Activated CD4-positive, alpha-beta T cell treated with anti-CD3 and anti-CD28 coated beads, Interleukin-2, amount 50 U/mL, for 1 hour (primary cell): ENCODE measurements around the gene GRHL1.

ENCODE experiments used
- DNase-seq: peaks from one replicate; pipeline ENCODE4 v3.0.0-alpha.2; 2020

Gene GRHL1

GRCh38 chr2:9974343-9974742, 22.9 kb downstream of the GRHL1 start:
- DNase-seq = no peak

- DNase-seq = no peak
Measured at GRCh38 chr2:9975328-9975727, 23.8 kb downstream of the GRHL1 start.

GRCh38 chr2:9975805-9976447, 24.4 kb downstream of the GRHL1 start:
- DNase-seq = no peak

- no peak for DNase-seq
Measured at GRCh38 chr2:9979977-9980376, 28.5 kb downstream of the GRHL1 start.

GRCh38 chr2:9980520-9980919, 29.0 kb downstream of the GRHL1 start:
- no peak for DNase-seq

- no peak for DNase-seq
Measured at GRCh38 chr2:9981655-9982054, 30.2 kb downstream of the GRHL1 start.

GRCh38 chr2:9982248-9982647, 30.8 kb downstream of the GRHL1 start:
- no peak for DNase-seq

GRCh38 chr2:9982891-9983290, 31.4 kb downstream of the GRHL1 start:
- no peak for DNase-seq

GRCh38 chr2:9983401-9984216, 32.1 kb downstream of the GRHL1 start:
- no peak for DNase-seq

GRCh38 chr2:9984217-9984739, 32.8 kb downstream of the GRHL1 start:
- no peak for DNase-seq

- DNase-seq = no peak
Measured at GRCh38 chr2:9984871-9985480, 33.5 kb downstream of the GRHL1 start.

GRCh38 chr2:9985531-9986328, 34.2 kb downstream of the GRHL1 start:
- DNase-seq = no peak

- DNase-seq = no peak
Measured at GRCh38 chr2:9988320-9988719, 36.8 kb downstream of the GRHL1 start.

- no peak for DNase-seq
Measured at GRCh38 chr2:9990736-9991135, 39.2 kb downstream of the GRHL1 start.

- no peak for DNase-seq
Measured at GRCh38 chr2:9991221-9991620, 39.7 kb downstream of the GRHL1 start.

GRCh38 chr2:9991829-9992273, 40.4 kb downstream of the GRHL1 start:
- DNase-seq = no peak

GRCh38 chr2:9992427-9993187, 41.1 kb downstream of the GRHL1 start:
- DNase-seq = no peak

- no peak for DNase-seq
Measured at GRCh38 chr2:9993488-9994165, 42.1 kb downstream of the GRHL1 start.

GRCh38 chr2:9994462-9994861, 43.0 kb downstream of the GRHL1 start:
- no peak for DNase-seq

GRCh38 chr2:9995059-9995458, 43.6 kb downstream of the GRHL1 start:
- DNase-seq = no peak

GRCh38 chr2:9996321-9996720, 44.8 kb downstream of the GRHL1 start:
- no peak for DNase-seq

- DNase-seq = no peak
Measured at GRCh38 chr2:9997936-9998335, 46.4 kb downstream of the GRHL1 start.
